Measurements from ENCODE around the gene PTGR1.
"Not testable (repeated sequence)": the region's sequence is repeated elsewhere in the genome, so short reads cannot be mapped to it uniquely, and the experiment has no call there.

Gene PTGR1

DNA sequence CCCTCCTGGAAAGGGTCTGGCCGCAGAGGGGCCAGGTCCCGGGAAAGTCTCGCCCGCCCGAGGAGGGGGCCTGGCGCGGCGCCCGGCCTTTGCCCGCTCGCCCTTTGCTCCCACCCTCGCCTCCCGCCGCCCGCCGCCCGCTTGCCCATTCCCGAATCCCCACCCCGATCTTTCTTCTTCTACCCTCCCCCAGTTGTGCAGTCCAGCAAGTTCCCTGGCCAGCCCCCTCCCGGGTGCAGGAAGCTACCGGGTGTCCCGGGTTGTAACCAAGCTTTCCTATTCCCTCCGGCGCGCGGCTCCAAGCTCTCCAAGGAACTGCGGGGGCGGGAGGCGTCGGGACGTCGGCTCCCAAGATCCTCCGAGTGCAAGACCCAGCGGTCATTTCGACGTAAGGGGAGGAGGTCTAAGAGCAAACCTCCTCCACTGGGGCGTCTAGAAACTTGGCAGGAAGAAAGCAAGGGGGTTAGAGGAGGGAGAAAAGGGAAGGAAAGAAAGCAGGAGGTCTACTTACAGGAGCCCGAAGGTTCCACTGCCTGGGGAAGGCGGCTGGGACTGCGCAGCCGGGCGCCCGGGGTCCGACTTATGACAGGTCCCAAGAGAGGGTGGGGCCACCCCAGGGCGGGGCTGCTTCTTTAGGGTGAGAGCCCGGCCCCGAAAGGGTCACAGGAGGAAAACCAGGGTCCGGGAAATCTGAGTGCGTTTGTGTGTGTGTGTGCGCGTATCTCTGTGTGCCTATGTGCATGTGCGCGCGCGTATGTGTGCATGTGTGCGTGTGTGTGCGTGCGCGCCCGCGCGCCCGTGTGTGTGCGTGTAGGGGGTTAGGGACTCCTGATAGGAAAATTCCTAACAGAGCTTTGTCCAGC lies at the start of gene PTGR1:
Gene PTGR1, minus strand, starts transcription at position 556 of the 863 bp plus-strand sequence. CDS start 2,225 bp downstream, outside the sequence.
- in situ Hi-C loops (cut with MboI; ENCODE audit: low sequenced_read_pairs) = no loop called here

GRCh38 chr9:111649016-111649415 lies 49.6 kb upstream of the PTGR1 start:
- in situ Hi-C loops (cut with MboI; ENCODE audit: low sequenced_read_pairs) = no loop called here

- in situ Hi-C loops (cut with MboI; ENCODE audit: low sequenced_read_pairs) = no loop called here
Observed at GRCh38 chr9:111648066-111648465, 48.6 kb upstream of the PTGR1 start.

GRCh38 chr9:111646417-111646816 lies 47.0 kb upstream of the PTGR1 start:
- in situ Hi-C loops (cut with MboI; ENCODE audit: low sequenced_read_pairs) = no loop called here

- in situ Hi-C loops (cut with MboI; ENCODE audit: low sequenced_read_pairs) = no loop called here
Observed at GRCh38 chr9:111645806-111646205, 46.4 kb upstream of the PTGR1 start.

DNA sequence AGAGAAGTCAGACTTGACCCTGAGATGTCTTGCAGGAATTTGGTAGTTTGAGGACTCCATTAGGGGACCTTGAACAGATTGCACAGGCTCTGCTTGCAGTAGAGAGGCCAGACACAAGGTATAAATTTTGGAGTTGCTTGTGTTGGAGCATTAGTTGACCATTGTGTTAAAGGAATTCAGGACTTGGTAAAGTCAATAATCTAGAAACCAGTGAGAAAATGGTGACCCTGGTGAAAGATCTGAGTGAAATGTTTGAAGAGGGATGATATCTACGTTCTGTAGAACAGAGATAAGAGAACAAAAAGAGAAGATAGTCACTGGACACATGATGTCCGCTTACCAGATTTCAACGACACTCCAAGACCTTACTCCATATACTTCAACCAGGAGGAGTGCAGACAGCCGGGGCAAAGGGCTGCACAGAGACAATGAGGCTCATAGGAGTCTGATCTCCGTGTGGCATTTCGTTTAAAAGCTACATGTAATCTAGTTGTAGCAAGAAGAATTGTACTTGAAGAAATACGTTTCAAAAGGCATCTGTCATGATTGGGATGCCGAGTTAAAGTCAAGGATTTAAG lies 44.8 kb upstream of the PTGR1 start:
- in situ Hi-C loops (cut with MboI; ENCODE audit: low sequenced_read_pairs) = no loop called here

DNA sequence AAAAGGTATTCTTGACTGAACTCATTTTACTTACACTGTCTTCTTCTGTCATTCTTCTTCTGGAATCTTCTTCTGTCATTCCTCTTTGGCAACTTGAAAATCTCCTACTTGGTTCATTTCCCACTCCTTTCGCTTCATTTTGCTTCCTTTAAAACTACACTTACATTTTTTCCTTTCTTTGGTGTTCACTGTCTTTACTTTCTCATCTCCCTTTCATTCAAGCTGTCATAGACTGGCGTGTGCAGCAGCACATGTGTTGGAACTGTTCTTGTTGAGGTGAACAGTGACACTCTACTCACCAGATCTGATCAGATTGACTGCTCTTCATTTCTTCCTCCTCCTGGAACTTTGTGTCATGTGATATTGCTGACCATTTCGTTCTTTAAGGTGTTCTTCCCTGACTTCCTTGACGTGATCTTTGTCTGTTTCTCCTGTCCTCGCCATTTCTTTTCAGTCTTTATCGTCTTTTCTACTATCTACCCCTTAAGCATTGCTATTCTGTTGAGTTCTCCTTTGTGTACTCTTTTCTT lies 38.0 kb upstream of the PTGR1 start:
- in situ Hi-C loops (cut with MboI; ENCODE audit: low sequenced_read_pairs) = no loop called here

- in situ Hi-C loops (cut with MboI; ENCODE audit: low sequenced_read_pairs) = no loop called here
Observed at GRCh38 chr9:111634860-111635259, 35.4 kb upstream of the PTGR1 start.

- in situ Hi-C loops (cut with MboI; ENCODE audit: low sequenced_read_pairs) = no loop called here
Observed at GRCh38 chr9:111633389-111633736, 33.9 kb upstream of the PTGR1 start.

DNA sequence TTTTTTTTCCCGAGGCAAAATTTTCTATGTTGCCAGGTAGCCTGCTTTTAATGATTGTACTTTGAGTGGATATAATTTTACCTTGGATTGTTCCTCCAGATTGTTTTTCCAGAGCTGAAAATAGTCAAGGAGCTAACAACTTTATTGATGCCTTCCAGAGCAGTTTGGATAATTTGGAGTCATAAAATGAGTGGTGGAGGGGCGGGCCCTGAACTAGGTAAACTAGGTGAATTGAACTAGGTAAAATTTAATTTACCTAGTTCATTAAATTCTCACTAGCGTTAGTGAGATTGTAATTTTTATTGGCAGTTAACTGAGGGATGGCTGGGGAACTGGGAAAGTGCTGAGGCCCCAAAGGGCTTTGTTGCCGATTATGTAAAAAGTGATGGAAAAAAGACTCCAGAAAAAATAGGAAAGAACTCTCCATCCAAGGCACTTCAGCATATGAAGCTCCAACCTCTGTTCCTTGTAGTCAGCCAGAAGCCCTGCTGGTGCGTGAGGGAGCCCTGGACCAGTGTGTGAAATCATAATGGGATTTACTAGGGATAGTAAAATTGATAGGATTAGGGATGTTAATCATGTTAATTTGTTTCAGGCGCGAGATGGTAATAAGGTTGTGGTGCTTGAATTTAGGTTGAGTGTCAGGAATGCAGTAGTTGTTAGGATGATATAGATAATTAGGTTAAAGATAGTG lies 33.4 kb upstream of the PTGR1 start:
- in situ Hi-C loops (cut with MboI; ENCODE audit: low sequenced_read_pairs) = no loop called here

DNA sequence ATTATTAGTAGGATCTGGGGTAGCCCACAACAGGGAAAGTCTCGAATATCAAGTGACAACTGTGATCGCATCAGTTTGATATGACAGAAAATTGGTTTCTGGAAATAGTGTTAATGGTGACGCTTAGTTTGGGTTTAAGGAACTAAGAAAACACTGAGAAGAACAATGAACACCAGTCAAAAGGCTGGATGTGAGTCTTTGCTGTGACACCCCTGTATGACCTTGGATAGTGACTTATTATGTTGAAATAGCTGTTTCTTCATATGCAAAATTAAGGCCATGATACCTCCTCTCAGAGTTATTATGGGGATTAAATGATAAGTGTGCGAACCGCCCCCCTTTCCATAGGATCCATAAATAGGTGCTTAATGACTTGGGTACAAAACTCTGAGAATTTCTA lies 32.6 kb upstream of the PTGR1 start:
- in situ Hi-C loops (cut with MboI; ENCODE audit: low sequenced_read_pairs) = no loop called here

- in situ Hi-C loops (cut with MboI; ENCODE audit: low sequenced_read_pairs) = no loop called here
Observed at GRCh38 chr9:111631214-111631971, 31.9 kb upstream of the PTGR1 start, which contains the start of gene DNAJC25. DNAJC25 (plus strand) TSS chr9:111631334; CDS start chr9:111631408, 74 bp downstream.

- in situ Hi-C loops (cut with MboI; ENCODE audit: low sequenced_read_pairs) = no loop called here
Observed at GRCh38 chr9:111630964-111631213, 31.4 kb upstream of the PTGR1 start.

DNA sequence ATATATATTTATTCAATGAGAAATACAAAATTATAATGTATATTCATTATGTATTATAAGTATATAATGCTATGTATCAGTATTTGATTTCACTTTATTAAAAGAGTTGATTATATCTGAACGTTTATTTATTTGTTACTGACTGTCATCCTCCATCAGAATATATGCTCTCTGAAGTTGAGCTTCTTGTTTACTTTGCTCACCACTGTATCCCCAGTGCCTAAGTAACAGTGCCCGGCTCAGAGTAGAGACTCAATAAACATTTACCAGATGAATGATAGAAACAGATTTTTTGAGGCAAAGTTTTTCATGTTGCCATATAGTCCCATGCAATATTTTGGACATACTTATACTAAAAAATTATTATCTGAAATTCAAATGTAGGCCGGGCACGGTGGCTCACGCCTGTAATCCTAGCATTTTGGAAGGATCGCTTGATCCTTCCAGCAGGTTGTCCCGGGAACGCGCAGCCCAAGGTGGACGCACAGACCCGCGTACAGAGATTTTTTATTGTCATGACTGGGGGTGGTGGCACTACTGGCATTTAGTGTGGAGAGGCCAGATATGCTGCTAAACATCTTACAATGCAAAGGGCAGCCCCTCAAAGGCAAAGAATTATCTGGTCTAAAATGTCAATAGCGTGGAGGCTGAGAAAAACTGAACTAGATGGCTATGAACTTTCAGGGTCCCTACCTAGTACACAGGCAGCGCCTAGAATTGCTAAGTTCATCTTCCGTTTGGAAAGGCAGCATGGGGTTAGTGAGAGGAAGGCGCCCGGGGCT lies 30.9 kb upstream of the PTGR1 start:
- in situ Hi-C loops (cut with MboI; ENCODE audit: low sequenced_read_pairs) = no loop called here

- in situ Hi-C loops (cut with MboI; ENCODE audit: low sequenced_read_pairs) = no loop called here
Observed at GRCh38 chr9:111628411-111628810, 29.0 kb upstream of the PTGR1 start.

DNA sequence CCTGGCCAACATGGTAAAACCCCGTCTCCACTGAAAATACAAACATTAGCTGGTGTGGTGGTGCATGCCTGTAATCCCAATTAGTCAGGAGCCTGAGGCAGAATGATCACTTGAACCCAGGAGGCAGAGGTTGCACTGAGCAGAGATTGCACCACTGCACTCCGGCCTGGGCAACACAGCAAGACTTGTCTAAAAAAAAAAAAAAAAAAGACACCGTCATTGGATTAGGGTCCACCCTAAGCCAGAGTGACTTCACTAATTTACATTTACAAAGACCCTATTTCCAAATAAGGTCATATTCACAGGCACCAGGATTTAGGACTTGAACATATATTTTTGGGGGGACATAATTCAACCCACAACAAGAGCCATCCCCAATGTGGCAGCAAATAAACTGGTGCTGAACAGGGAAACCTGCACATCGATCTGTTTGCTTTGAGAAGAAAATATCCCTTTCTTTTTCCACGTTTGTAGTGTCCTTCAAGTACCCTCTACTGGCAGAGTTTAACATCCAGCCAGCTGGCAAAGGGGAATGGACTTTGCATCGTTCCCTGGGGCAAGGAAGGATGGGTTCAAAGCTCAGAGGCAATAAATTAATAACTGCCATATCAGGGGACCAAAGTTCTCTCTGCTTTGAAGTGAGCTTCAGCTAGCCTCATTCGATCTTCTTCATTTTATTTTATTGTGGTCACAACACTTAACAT lies 28.0 kb upstream of the PTGR1 start:
- in situ Hi-C loops (cut with MboI; ENCODE audit: low sequenced_read_pairs) = no loop called here

- in situ Hi-C loops (cut with MboI; ENCODE audit: low sequenced_read_pairs) = no loop called here
Observed at GRCh38 chr9:111622626-111623025, 23.2 kb upstream of the PTGR1 start.

DNA sequence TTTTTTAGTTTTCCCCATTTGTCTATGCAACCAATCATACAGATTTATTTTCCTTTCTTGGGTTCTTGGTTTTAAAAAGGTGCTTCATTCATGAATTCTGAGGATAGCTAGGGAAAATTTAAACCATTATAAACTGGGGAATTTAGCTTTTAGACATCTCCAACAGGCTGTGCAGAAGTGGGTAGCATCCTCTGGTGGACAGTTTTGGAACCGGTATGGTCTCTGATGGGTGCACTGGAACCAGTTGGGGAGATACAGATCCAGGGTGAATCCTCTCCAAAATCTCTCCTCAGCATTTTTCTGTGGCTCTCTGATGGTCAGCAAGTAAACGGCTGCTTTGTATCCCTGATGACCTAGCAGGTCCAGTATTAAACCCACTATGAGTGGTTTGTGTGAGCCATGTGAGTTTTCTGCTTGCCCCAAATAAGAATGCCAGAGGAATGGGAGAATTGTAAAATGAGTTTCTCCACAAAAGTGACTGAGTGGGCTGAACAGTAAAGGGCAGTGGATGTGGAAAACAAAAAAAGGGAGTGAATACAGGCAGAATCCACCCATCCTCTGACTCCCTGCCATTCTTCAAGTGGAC lies 22.5 kb upstream of the PTGR1 start:
- in situ Hi-C loops (cut with MboI; ENCODE audit: low sequenced_read_pairs) = no loop called here

DNA sequence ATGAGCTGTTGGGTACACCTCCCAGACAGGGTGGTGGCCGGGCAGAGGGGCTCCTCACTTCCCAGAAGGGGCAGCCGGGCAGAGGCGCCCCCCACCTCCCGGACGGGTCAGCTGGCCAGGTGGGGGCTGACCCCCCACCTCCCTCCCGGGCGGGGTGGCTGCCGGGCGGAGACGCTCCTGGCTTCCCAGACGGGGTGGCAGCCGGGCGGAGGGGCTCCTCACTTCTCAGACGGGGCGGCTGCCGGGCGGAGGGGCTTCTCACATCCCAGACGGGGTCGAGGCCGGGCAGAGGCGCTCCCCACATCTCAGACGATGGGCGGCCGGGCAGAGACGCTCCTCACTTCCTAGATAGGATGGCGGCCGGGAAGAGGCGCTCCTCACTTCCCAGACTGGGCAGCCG lies 17.9 kb upstream of the PTGR1 start:
- in situ Hi-C loops (cut with MboI; ENCODE audit: low sequenced_read_pairs) = not testable (repeated sequence)
